Neuronal stem cell (in vitro differentiated cells): ENCODE results near the gene OR52M1.
A peak's percentile ranks its signal among the peaks of the same experiment; 100 is the strongest.

Source experiments
- DNase-seq: peaks from one replicate; pipeline ENCODE4 v3.0.0-alpha.2; 2013; ENCODE audit warnings: low spot score
- H2AFZ ChIP-seq: one replicate; pipeline ENCODE4 v1.6.1; 2013; ENCODE audit warnings: mild to moderate bottlenecking, low read length, inconsistent platforms
- H2AK5ac ChIP-seq: 2 replicates; pipeline ENCODE4 v1.6.1; 2013; ENCODE audit warnings: low read depth, mild to moderate bottlenecking, inconsistent platforms, low read length, moderate library complexity, mixed read lengths
- H2BK120ac ChIP-seq: 2 replicates; pipeline ENCODE4 v1.6.1; 2013; ENCODE audit warnings: low read depth, mild to moderate bottlenecking, inconsistent platforms, low read length, moderate library complexity, mixed read lengths
- H2BK12ac ChIP-seq: one replicate; pipeline ENCODE4 v1.6.1; 2013; ENCODE audit warnings: low read length, inconsistent platforms
- H2BK15ac ChIP-seq: 2 replicates; pipeline ENCODE4 v1.6.1; 2013; ENCODE audit warnings: mild to moderate bottlenecking, low read length, inconsistent platforms, mixed read lengths
- H2BK5ac ChIP-seq: one replicate; pipeline ENCODE4 v1.6.1; 2013; ENCODE audit warnings: inconsistent platforms, mild to moderate bottlenecking, low read length, moderate library complexity
- H3K14ac ChIP-seq: one replicate; pipeline ENCODE4 v1.6.1; 2013; ENCODE audit warnings: low read length, inconsistent platforms
- H3K18ac ChIP-seq: 2 replicates; pipeline ENCODE4 v1.6.1; 2013; ENCODE audit warnings: low read length, inconsistent platforms
- H3K23ac ChIP-seq: 2 replicates; pipeline ENCODE4 v1.6.1; 2013; ENCODE audit warnings: low read depth, mild to moderate bottlenecking, mixed read lengths, low read length, inconsistent platforms; ENCODE audit not compliant: poor library complexity
- H3K27ac ChIP-seq: replicated peaks from 3 replicates; pipeline ENCODE4 v1.5.1; 2013; ENCODE audit warnings: low read length, inconsistent platforms
- H3K27me3 ChIP-seq, 3 experiments: 2 replicates each; pipeline ENCODE4 v1.6.1; 2013; ENCODE audit warnings: low read length in 3 of 3, mild to moderate bottlenecking in 2 of 3, inconsistent platforms in 1 of 3, low read depth in 1 of 3, mixed read lengths in 1 of 3, moderate library complexity in 1 of 3; ENCODE audit not compliant: control insufficient read depth in 3 of 3, insufficient read depth in 3 of 3
- H3K36me3 ChIP-seq, 2 donors: replicated peaks in 1 of 2; 2 replicates each; pipeline ENCODE4 v1.6.1; 2013; ENCODE audit warnings: low read length in 2 of 2; ENCODE audit not compliant: control insufficient read depth in 2 of 2, insufficient read depth in 2 of 2
- H3K4ac ChIP-seq: 2 replicates; pipeline ENCODE4 v1.6.1; 2013; ENCODE audit warnings: inconsistent platforms, mild to moderate bottlenecking, low read length, moderate library complexity
- H3K4me1 ChIP-seq, 2 donors: 1 replicate in 1 of 2; 2 replicates in 1 of 2; pipeline ENCODE4 v1.6.1; 2013; ENCODE audit warnings: low read length in 2 of 2, low read depth in 1 of 2; ENCODE audit not compliant: control insufficient read depth in 2 of 2, insufficient read depth in 1 of 2
- H3K4me2 ChIP-seq: one replicate; pipeline ENCODE4 v1.6.1; 2013; ENCODE audit warnings: mild to moderate bottlenecking, low read length, inconsistent platforms; ENCODE audit not compliant: insufficient read depth, poor library complexity, severe bottlenecking
- H3K4me3 ChIP-seq, 2 donors: 2 replicates each; pipeline ENCODE4 v1.5.1; 2013; ENCODE audit warnings: low read length in 2 of 2, mild to moderate bottlenecking in 2 of 2, inconsistent platforms in 1 of 2, moderate library complexity in 1 of 2
- H3K79me1 ChIP-seq: one replicate; pipeline ENCODE4 v1.6.1; 2013; ENCODE audit warnings: low read depth, mild to moderate bottlenecking, inconsistent platforms, low read length, moderate library complexity
- H3K9ac ChIP-seq: one replicate; pipeline ENCODE4 v1.6.1; 2013; ENCODE audit warnings: mild to moderate bottlenecking, low read depth, low read length, inconsistent platforms; ENCODE audit not compliant: poor library complexity
- H3K9me3 ChIP-seq, 2 donors: replicated peaks in 1 of 2; 2 replicates each; pipeline versions ENCODE3 to v1.6.1; 2013; ENCODE audit warnings: low read length in 2 of 2, mild to moderate bottlenecking in 2 of 2, inconsistent platforms in 1 of 2, low read depth in 1 of 2, mixed read lengths in 1 of 2, moderate library complexity in 1 of 2; ENCODE audit not compliant: control insufficient read depth in 2 of 2, insufficient read depth in 1 of 2
- H4K8ac ChIP-seq: one replicate; pipeline ENCODE4 v1.6.1; 2013; ENCODE audit warnings: low read depth, mild to moderate bottlenecking, inconsistent platforms, low read length, moderate library complexity
- H4K91ac ChIP-seq: one replicate; pipeline ENCODE4 v1.6.1; 2013; ENCODE audit warnings: low read length, low read depth, mild to moderate bottlenecking, inconsistent platforms; ENCODE audit not compliant: poor library complexity
- WGBS, 2 donors: extraction: QIAGEN DNeasy Blood & Tissue Kit; methylation state at CpG; one replicate each; pipeline ENCODE4 v1.1.7; 2013; ENCODE audit warnings: missing lambda C conversion rate in 2 of 2, mixed read lengths in 1 of 2; ENCODE audit not compliant: insufficient read length in 2 of 2, insufficient replicate concordance in 1 of 2; ENCODE audit errors: extremely low coverage in 2 of 2; 5-methylcytosine and 5-hydroxymethylcytosine counted together

OR52M1 gene

DNA sequence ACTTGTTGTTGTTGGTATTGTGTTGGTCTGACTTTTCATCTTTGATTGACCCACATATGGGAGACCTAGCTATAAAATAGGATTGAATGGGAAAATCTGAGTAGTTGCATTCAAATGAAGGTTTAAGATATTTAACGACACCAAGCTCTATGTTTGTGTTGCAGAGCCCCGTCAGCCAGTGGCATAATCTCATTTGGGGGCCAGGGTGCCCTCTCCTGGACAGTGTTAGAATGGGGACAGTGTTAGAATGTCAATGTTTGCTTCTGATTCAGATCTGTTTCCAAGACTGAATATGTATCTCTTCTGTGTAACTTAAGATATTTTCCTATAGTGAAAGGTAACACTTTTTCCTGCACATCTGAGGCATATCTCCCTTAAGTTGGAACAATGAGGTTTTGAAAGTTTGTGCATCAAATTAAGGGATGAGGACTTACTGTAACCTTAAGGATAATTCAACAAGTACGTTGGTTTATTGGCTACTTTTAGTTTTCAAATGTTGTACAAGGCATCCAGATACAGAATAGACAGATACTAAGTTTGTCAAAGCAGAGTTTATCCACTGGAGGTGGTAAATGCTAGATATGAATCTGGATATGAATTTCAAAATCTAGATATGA lies 5.3 kb upstream of the OR52M1 start:
- peaks cover 0 to 7% (median 0%) of the 10 kb centered on the region in 3 experiments for H3K27me3 ChIP-seq
- no peak overlapping the region for H3K23ac ChIP-seq
- H2BK5ac ChIP-seq = no peak overlapping the region
- no peak overlapping the region for H2AFZ ChIP-seq
- H3K79me1 ChIP-seq = no peaks in the 10 kb centered on the region
- H2BK15ac ChIP-seq = no peak overlapping the region
- no CpG with 5 or more reads among the region's 3 CpGs for WGBS, 2 donors
- H3K4me1 ChIP-seq = no peaks in the 10 kb centered on the region
- DNase-seq = peak; percentile 53
- H2BK120ac ChIP-seq = no peak overlapping the region
- no peaks in the 10 kb centered on the region for H3K36me3 ChIP-seq
- no peak overlapping the region for H3K4me3 ChIP-seq
- no peak overlapping the region for H2BK12ac ChIP-seq
- H3K27ac ChIP-seq = no peak overlapping the region
- no peak overlapping the region for H3K18ac ChIP-seq
- no peak overlapping the region for H2AK5ac ChIP-seq
- no peak overlapping the region for H4K91ac ChIP-seq
- H3K9me3 ChIP-seq = no peaks in the 10 kb centered on the region
- H3K9ac ChIP-seq = no peak overlapping the region
- no peak overlapping the region for H4K8ac ChIP-seq
- no peak overlapping the region for H3K4me2 ChIP-seq
- H3K4ac ChIP-seq = no peak overlapping the region
- no peak overlapping the region for H3K14ac ChIP-seq

DNA sequence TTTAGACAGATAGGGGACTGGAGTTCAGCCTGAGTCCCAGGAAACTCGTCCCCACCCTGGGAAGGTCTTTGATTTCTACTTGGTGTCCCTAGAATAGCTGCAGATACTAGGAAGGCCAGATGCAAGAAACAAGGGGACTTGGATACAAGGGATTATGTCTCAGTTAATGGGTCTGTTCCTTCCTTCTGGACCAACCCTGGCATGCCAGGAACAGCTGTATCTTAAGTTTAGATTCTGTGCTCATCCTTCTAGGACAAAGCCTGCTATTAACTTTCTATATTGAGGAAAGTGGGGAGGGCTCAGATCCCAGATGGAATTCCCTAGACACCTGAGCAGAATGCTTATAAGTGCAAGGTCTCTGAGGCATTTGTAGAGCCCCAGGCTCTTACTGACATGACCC lies 3.9 kb upstream of the OR52M1 start:
- Histone ChIP-seq H2BK12ac (no peak overlapping the region), H3K27me3 (peaks cover 0 to 7% (median 0%) of the 10 kb centered on the region in 3 experiments), H3K79me1 (no peaks in the 10 kb centered on the region), H2BK15ac (no peak overlapping the region), H3K27ac (no peak overlapping the region), H2AK5ac (no peak overlapping the region), H3K4me1 (no peaks in the 10 kb centered on the region), H4K91ac (no peak overlapping the region), H3K18ac (no peak overlapping the region), H2AFZ (no peak overlapping the region), H3K9ac (no peak overlapping the region), H3K23ac (no peak overlapping the region), H3K36me3 (no peaks in the 10 kb centered on the region), H3K4me3 (no peak overlapping the region), H3K4me2 (no peak overlapping the region), H3K4ac (no peak overlapping the region), H2BK120ac (no peak overlapping the region), H4K8ac (no peak overlapping the region), H2BK5ac (no peak overlapping the region), H3K14ac (no peak overlapping the region), H3K9me3 (no peaks in the 10 kb centered on the region)
- DNase-seq = no peak
- no CpG with 5 or more reads among the region's 1 CpG for WGBS, 2 donors

DNA sequence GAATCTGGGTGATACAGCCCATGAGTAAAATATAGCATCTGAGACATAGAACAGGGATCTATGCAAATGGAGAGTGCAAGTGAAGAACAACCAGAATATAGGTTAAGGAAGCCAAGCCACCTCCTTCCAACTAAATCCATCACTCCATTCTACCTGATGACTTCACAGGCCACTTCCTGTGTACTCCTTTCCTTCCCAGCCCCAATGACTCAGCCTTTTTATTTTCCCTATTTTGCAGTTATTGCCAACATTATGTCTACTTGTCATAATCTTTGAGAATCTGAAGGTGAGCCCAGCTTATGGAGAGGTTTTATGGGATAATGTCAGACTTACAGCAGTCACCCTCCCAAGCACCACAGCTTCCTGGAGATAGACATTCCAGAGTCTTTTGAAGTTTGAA lies 1.4 kb upstream of the OR52M1 start:
- H4K8ac ChIP-seq = no peak overlapping the region
- no peak overlapping the region for H2AK5ac ChIP-seq
- no peak for DNase-seq
- H3K23ac ChIP-seq = no peak overlapping the region
- H3K9me3 ChIP-seq = no peaks in the 10 kb centered on the region
- H2BK12ac ChIP-seq = no peak overlapping the region
- H2AFZ ChIP-seq = no peak overlapping the region
- H3K9ac ChIP-seq = no peak overlapping the region
- no peak overlapping the region for H3K4me3 ChIP-seq
- no peak overlapping the region for H4K91ac ChIP-seq
- H3K18ac ChIP-seq = no peak overlapping the region
- no peaks in the 10 kb centered on the region for H3K4me1 ChIP-seq
- no peak overlapping the region for H3K27ac ChIP-seq
- peaks cover 0 to 7% (median 0%) of the 10 kb centered on the region in 3 experiments for H3K27me3 ChIP-seq
- H3K36me3 ChIP-seq = no peaks in the 10 kb centered on the region
- H2BK5ac ChIP-seq = no peak overlapping the region
- H3K4ac ChIP-seq = no peak overlapping the region
- no peak overlapping the region for H3K4me2 ChIP-seq
- no peak overlapping the region for H2BK120ac ChIP-seq
- no peak overlapping the region for H3K14ac ChIP-seq
- H3K79me1 ChIP-seq = no peaks in the 10 kb centered on the region
- no peak overlapping the region for H2BK15ac ChIP-seq

DNA sequence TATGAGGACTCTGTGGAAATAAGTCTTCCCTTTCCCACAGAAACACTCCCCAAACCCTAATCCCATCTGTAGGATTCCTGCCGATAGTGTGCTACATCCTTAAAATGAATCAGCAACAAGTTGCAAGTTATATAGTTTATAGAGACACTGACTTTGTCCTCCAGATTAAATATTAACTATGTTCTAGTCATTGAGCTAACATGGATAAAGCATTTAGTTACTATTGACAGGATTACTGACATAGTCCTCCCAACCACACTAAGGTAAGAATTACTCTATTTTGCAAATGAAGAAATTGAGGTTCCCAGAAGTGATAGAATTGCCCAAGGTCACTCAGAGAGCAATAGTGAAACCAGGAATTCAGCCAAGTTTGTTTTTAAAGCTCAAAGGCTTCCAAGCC lies 1.9 kb downstream of the OR52M1 start:
- no peak for DNase-seq
- no peak overlapping the region for H2BK15ac ChIP-seq
- no peak overlapping the region for H3K9ac ChIP-seq
- no peak overlapping the region for H3K14ac ChIP-seq
- no peak overlapping the region for H4K91ac ChIP-seq
- H3K4me1 ChIP-seq = no peaks in the 10 kb centered on the region
- no peak overlapping the region for H3K18ac ChIP-seq
- peaks cover 0 to 1% of the 10 kb centered on the region in 2 donors for H3K9me3 ChIP-seq
- H3K4ac ChIP-seq = no peak overlapping the region
- WGBS, 2 donors = no CpG with 5 or more reads among the region's 1 CpG
- H3K4me2 ChIP-seq = no peak overlapping the region
- no peak overlapping the region for H2BK12ac ChIP-seq
- H3K36me3 ChIP-seq = no peaks in the 10 kb centered on the region
- no peaks in the 10 kb centered on the region for H3K79me1 ChIP-seq
- H2AK5ac ChIP-seq = no peak overlapping the region
- H3K4me3 ChIP-seq = no peak overlapping the region
- H2AFZ ChIP-seq = no peak overlapping the region
- no peak overlapping the region for H3K27ac ChIP-seq
- peaks cover 0 to 7% (median 0%) of the 10 kb centered on the region in 3 experiments for H3K27me3 ChIP-seq
- H2BK5ac ChIP-seq = no peak overlapping the region
- H3K23ac ChIP-seq = no peak overlapping the region
- H4K8ac ChIP-seq = no peak overlapping the region
- no peak overlapping the region for H2BK120ac ChIP-seq
